A549 (cell line): Measurements from ENCODE around the gene KCNV2.

Experiments used
- CHD2 ChIP-seq: fragments of 150-350 bp; IDR thresholded peaks from 2 replicates; pipeline ENCODE4 v1.6.1; 2014; ENCODE audit warnings: low read length; ENCODE audit not compliant: partially characterized antibody
- CTCF ChIP-seq: fragments of >200 bp; sonication (Bioruptor Twin); formaldehyde crosslinking; IDR thresholded peaks from 3 replicates; pipeline ENCODE4 v1.5.1; 2016
- SMC3 ChIP-seq: fragments of >200 bp; sonication (Bioruptor Twin); formaldehyde crosslinking; IDR thresholded peaks from 3 replicates; pipeline ENCODE4 v1.6.1; 2018; ENCODE audit warnings: inconsistent platforms

GRCh38 chr9:2726650-2727340 lies 9.5 kb downstream of the KCNV2 start:
- TF ChIP-seq CHD2 (no peak), CTCF (no peak), SMC3 (no peak)
